Activated T-cell treated with anti-CD3 and anti-CD28 coated beads for 4 hours (primary cell): Measurements from ENCODE around the gene TSC1.

Source experiments
- DNase-seq: peaks from one replicate; pipeline ENCODE4 v3.0.0-alpha.2; 2020

TSC1 gene

DNA sequence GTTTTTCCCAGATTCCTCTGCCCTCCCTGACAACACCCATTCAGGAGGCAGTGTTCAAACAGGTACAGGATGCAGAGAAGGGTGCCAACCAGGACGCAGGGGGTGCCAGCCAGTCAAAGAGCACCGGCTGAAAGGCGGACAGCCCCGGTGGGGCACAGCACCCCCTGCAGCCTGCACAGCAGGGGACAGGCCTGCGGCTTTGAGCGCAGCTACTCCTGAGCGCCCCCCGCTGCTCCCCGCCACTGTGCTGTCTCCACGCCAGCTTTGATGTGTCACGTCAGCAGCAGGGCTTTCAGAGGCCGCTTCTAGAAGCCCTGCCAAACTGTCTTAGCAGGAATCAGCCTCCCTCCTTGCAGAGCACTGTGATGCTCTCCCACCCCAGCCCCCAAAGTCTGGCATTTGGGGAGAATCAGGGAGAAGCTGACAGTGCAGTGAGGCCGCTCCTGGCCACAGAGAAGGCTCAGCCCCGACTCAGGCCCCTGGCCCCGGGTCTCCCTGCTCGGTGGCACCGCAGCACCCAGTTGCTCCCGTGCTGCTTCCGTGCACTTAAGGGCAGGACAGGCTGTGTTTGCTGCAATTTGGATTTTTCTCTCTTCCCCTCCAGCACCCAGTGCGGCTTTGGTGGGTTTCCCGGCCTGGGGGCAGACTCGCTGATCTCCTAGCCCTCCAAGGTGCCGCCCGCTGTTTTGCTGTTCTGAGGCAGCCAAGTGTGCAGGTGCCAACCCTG is 86.6 kb downstream of the TSC1 start:
- DNase-seq, result no peak

DNA sequence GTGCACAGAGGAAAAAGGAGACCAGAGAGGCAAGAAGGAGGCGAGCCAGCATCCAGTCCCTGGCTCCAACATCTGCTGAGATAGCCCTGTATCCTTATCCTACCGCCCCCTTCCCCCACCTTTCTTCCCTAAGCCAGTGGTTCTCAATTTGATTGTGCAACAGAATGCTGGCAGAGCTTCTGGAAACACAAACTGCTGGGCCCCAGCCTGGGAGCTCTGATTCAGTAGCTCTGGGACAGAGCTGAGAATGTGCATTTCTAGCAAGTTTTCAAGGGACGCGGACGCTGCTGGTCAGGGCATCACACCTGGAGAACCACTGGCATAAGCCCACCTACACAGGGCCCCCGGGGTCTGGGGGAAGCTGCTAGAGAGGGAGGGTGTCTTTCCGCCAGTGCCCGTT is 87.4 kb downstream of the TSC1 start:
- DNase-seq, result no peak

DNA sequence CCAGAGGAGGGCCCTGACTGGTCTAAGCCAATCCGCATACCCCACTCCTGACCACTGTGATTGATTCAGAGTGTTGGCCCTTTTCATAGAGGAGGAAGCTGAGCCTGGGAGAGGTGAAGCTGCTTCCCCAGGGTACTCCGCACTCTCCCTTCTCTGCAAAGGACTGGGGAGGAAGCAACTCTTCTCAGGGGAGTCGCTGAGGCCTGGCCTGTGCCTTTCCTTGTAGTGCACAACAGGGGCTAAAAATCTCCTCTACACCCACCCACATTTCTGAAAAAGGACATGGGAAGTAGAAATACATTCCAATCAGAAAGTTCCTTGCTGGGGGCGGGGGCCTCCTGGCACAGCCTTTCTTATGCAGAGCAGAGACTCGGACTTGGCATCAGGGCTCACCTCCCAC is 88.5 kb downstream of the TSC1 start:
- DNase-seq, result no peak

DNA sequence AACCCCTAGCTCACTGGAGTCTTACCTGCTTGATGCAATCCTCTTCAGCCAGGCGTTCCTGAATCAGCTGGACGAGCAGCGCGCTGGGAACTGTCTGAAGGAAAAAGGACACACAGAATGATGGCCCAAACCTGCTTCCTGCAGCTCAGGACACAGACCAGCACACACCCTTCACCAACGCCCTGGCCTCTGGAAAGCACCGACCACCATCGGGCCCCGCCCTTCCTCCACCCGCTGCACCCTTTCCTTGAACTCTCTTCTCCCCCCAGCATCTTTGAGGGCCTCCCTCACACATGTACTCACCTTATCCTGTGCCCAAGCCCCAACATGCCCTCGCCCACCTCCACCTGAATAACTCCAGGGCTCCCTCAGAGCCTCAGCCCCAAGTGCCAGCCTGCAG is 89.6 kb downstream of the TSC1 start:
- DNase-seq, result no peak

DNA sequence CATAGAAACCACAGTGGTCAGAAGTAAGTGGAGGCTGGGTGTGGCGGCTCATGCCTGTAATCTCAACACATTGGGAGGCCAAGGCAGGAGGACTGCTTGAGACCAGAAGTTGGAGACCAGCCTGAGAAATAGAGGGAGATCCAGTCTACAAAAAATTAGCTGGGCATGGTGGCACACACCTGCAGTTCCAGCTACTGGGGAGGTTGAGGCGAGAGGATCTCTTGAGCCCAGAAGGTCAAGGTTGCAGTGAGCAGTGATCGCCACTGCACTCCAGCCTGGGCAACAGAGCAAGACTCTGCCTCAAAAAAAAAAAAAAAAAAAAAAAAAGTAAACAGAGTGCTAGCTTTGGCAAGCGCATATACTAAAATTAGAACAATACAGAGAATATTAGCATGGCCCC is 90.9 kb downstream of the TSC1 start:
- no peak for DNase-seq

DNA sequence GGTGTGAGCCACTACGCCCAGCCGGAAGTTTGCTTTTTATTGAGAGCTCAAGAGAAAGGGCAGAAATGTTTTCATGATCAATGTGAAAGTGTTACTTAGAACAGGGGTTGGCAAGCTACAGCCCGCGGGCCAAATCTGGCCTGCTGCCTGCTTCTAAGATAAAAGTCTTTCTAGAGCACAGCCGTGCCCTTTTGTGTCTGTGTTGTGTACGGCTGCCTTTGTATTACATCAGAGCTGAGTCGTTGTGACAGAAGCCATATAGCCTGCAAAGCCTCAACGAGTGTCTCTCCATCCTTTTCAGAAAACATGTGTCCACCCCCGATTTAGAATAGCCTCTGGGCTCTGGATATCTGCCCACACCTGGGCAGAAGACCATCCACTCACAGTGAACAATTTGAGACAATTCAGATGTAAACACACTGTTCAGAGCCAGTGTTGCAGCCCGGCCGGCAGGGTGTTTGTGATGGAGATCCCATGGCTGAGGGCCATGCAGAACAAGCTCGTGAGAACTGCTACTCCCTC is 95.2 kb downstream of the TSC1 start:
- no peak for DNase-seq

DNA sequence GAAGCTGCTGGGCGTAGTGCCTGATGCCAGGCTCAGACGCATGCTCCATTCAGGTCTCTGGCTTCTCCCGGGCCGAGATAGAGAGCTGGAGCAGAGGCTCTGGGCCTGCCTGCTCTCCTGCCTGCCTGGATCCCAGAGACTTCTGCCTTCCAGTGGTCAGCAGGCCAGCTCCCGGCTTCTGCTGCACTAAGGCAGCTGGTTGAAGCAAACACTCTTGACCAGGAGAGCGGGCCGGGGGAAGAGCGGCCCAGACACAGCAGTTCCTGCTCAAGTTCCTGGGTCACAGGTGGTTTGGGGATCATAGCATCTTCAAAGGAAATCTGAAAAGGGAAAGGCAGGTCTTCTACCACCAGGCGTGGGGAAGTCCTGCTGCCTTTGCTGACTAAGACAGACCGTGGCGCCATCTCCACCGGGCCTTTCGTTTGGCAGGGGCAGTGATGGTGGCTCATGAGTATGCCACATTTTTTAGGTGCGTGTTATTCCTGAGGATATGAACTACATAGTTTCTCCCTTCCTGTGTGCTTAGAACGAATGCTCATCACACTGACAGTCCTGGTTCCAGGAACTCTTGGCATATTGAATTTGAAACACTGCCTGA is 97.4 kb downstream of the TSC1 start:
- DNase-seq, result no peak

DNA sequence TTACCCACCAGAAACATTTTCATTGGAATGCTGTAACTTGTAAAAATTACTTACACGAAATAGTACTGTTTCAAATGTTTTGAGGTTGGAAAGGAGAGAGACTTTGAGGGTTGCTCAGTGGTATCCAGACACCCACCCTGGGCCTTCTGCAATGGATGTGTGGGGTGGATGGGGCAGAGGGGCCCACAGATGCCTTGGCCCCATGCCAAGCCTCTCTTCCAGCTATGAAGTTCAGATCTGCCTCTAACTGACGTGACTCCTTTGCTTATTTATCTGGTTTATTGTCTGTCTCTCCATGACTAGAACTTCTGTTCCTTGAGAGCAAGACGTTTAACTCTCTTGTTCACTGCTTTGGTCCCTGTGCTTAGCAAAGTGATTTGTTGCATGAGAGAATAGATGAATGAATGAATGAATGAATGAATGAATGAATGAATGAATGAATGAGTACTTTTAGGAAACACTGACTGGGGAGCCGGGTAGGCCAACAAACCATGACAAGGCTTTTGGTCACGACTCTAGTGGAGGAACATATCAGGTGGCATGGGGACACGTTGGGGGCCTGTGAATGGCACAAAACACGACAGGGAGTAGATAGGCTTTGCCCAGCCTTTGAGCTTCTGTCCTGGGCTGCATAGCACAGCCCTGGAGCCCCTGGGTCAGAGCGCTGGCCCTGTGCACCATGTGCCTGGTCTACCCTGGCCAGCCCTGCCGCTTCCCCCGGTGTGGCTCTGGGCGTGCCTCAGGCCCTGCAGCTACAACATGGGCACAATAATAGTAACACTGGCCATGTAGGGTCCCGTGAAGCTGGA is 98.1 kb downstream of the TSC1 start:
- no peak for DNase-seq

DNA sequence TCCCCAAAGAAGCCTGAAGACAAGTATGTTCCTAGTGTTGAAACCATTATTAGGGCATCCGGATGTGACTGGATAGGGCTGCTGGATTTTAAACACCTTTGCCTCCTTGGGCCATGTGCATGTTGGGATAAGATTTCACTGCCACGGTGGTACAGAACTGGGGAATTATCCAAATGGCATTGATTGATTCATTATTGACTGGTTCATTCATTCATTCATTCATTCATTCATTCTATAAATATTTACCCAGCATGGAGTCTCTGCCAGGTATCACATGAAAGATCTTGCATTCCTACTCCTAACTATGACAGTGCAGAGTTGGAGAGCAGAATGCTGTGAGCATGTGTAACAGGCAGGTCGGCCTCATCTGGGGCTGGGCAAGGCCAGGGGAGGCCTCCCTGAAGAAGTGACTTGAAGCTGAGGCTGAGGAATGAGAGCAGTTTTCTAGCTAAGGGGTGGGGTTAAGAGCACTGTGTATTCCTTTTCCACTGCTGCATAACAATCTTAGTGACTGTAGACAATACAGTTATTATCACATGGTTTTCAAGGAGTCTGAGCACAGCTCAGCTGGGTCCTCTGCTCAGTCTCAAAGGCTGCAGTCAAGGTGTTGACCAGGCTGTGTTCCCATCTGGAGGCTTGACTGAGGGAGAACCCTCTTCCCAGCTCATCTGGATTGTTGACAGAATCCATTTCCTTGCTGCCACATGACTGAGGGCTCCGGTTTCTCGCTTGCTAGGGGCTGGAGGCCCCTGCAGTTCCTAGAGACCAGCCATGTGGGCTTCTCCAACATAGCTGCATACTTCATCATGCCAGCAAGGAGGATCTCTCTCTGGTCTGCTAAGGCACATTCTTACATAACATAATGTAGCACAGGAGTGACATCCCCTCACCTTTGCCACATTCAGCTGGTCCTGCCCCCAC is 102.0 kb downstream of the TSC1 start:
- no peak for DNase-seq
